Activated naive CD4-positive, alpha-beta T cell treated with anti-CD3 and anti-CD28 coated beads, Interleukin-2, amount 50 U/mL, for 16 hours (primary cell): Measurements from ENCODE around the gene PRKCH.
A peak's percentile ranks its signal among the peaks of the same experiment; 100 is the strongest.
"Not testable (repeated sequence)": the region's sequence is repeated elsewhere in the genome, so short reads cannot be mapped to it uniquely, and the experiment has no call there.

Experiments used
- DNase-seq: peaks from one replicate; pipeline ENCODE4 v3.0.0-alpha.2; 2020

The PRKCH gene

DNA sequence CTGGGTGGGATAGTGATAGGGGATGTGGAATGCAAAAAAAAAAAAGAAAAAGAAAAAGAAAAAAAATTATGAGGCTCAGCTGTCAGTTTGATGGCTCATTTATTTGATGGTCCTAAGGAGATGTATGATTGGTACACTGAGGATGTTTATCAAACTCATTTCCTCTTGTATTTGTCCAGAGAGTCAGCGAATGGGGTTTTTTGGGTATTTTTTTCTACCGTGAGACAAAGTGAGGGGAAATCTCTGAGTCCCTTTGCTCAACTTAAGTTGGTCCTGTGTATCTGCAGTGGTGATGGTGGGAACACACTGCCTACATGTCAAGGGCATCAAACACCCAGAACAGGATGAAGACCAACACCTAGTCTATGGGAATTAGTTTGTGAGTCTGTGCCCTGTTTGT is 197.0 kb downstream of the PRKCH start:
- DNase-seq = no peak

DNA sequence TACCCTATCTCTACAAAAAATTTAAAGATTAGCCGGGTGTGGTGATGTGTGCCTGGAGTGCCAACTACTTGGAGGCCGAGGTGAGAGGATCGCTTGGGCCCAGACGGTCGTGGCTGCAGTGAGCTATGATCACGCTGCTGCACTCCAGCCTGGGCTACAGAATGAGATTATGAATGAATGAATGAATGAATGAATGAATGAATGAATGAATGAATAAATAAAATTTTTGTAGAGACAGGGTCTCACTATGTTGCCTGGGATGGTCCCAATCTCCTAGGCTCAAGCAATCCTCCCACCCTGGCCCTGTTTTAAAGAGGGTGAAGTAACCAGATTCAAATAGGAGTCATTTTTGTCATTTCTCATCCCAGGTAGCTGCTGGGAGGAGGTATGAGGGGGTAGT is 197.7 kb downstream of the PRKCH start:
- no peak for DNase-seq

DNA sequence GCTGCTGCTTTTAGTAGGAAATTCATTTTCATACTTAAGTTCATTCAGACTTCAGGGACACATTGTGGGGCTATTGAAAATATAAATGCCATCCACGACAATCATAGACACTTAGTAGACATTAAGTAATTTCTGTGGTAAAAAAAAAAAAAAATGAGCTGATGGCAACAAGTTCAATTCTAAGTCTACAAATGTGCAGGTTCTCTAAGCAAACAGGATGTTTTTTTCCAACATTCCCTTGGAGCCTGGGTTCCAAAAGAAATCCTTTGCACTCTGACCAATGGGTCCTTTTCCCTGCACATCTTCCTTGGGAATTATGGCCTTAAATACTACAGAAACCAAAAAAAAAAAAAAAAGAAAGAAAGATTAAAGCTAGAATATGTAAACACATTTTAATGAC is 198.4 kb downstream of the PRKCH start:
- DNase-seq = no peak

DNA sequence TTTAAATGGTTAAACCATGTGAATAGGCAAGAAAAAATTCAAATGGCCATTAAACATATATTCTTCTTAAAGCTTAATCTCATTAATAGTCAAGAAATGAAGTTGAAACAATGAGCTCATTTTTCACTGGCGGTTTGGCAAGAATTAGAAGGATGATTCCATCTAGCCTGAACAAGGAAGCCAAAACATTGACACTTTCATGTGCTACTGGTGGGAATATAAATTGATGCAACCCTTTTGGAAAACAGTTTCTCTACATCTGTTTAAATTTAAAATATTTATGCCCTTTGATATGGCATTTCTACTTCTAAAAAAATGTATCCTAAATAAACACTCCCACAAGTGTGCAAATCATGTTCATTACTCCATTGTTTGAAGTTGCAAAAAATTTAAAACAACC is 199.2 kb downstream of the PRKCH start:
- DNase-seq = no peak

DNA sequence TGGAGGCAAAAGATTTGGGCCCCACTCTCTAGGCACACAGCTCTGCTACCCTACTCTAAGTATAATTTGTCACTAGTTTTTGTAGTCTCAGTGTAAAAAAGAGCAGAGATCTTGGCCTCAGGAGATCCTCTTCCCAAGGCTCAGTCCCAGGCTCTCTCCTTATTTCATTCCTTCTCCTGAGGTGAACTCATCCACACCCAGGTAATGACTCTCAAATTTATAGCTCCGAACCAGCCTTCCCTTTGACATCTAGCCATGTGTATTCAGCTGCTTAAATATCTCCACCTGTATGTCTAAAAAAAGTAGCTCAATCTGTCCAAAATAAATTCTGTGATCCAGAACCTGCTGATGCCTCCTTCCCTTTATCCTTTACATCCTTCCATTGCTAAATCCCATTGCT is 200.4 kb downstream of the PRKCH start:
- no peak for DNase-seq

DNA sequence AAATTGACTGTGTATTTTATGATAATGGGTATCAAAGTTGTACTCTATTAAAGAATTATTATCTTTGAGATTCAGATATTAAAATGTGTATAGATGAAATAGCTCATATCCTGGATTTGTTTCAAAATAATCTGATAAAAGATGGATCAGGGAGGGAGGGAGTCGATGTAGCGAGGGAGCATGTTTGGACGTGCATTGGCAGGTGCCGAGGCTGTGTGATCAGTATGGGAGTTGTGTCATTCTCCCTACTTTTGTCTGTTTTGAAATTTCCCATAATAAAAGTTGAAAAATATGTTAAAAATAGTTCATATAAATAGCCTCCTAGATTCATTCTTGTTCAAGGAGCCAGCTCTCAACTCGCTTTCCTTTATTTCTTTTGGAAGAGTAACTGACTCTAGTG is 202.4 kb downstream of the PRKCH start:
- DNase-seq = no peak

DNA sequence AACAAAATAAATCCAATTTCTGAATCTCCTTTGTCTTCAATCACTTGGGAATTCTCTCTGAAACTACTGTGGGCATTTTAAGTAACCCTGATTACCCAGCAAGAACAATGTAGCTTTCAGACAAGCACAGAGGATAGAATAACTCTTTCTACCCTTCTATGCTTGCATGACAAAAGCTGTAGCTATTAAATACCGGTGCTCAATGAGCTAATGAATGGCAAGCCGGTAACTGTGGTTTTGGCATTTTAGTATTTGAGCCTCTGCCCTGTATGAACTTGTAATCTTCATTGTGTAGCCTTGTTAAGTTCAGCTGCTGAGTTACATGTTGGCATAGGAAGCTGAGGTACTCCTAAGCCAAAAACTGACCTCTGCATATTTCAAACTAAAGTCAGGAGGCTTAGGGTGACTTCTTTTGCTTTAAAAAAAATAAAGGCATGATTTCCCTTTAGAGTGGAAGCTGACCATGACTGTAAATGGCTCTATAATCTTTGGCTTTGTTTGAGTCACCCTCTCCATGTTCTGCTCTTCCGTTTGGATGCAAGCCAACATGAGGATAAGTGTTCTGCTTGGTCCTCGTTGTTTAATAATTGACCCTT is 202.9 kb downstream of the PRKCH start:
- no peak for DNase-seq

DNA sequence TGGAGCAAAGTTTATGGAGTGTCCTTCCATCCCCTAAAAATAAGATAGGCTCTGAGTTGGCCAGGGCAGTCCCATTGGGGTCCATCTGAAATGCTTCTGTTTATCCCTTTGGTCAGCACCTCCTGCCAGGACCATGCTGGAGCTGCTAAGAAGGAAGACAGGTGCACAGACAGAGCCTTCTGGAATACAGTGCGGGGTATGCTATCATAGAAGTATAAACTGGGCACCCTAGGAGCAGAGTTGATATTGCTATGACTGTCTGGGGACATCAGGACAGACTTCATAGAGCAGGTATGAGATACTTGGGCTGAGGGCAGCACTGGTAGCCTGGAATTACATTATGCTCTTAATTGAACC is 203.5 kb downstream of the PRKCH start:
- DNase-seq = no peak

DNA sequence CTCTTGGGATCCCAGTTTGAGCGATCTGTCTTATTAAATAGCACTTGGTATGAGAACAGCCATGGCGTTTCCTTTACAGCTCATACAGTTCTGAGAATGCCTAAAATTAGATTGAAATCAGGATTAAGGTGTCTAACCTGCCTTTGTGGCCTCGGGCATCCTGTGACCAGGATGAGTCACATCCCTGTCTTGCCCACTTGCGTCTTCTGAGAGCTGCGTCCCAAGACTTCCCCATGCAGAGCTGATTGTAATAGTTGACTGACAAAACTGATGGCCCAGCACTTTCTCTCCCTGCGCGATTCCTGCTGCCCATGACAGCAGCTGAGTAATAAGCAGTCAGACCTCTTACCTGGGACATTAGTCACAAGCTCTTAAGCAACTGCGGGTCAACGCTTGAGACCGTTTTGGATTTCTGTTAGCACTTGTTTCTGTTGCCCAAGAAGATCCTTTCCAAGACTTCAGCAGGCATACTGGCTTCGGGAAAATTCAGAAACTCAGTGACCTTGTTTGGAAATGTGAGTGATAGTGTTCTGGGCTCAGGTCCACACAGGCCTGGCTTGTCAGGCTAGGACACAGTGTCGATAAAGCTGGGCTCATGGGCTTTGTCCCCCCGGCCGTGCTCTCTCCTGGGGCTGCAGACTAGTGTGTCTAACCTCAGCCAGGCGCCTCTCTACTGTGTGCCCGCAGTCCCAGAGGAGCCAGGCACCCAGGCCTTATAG is 204.1 kb downstream of the PRKCH start:
- peak; percentile 37 for DNase-seq

DNA sequence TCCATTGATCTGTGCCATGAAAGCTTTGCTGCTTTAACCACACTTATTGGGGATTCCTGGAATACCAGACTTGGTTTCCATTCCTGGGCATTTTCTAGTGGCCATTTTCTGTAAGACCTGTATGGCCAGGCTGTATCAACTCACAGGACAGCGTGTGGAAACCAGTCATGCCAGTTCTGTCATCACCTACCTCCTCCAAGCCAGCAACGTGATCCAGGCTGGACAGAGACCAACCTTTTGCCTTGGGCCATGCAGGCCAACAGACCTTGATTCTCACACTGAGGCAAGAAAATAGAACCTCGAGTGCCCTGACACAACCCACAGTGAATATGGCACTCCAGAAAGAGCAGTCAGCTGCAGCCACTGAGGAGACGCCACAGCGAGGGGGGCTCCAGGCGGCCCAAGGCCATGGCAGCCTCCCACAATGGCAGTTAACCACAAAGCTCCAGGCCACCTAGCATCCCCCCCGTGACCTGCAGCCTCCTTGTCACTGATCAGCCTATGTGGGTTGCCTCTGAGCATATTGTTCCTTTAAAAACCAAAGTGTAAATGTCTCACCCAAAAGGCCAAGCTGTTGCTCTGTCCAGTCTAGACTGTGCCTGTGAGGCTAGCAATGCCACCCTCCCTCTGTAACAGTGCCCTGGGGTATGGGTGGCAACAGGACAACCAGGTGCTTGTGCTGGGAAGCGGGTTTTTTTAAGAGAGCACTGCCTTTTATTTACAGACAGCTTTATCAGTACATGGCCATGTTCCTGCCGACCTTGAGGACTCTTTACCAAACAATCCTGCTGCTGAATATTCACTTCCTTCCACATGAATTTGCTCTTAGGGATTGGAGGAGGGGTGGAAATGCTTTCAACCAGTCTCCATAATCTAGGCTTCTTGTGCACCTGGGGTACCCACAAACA is 205.3 kb downstream of the PRKCH start:
- DNase-seq = no peak

DNA sequence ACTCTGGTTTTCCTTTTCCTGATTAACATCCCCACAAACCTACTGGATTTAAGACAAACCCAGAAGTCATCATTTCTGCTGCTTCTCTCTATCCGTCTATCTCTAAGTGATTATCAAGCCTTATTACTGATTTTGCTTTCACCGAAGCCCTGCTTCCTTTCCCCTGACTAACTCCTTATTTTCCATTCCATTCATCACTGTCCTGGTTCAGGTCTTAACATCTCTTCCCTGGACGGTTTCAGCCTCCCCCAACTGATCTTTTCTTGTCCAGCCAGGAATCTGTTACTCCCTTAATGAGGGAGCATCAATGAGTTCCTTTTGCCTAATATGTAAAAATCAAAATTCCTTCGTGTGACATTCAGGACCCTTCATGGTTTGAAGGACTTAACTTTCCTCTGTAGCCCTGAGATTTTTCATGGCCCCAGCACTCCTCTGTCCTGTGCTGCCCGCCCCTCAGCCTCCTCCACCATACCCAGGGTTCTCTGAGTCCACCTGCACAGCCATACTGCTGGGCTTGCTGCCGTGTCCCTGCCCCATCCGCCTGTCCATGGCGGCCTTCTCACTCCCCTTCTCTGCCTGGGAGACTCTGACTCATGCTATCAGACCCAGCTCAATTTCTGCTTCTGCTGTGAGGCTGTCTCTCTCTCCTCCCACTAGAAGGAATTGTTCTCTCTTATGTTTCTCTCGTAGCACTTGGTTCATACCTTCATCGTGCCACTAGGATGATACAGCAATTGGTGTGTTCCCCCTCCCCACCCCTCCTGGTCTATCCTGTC is 206.1 kb downstream of the PRKCH start:
- DNase-seq = no peak

DNA sequence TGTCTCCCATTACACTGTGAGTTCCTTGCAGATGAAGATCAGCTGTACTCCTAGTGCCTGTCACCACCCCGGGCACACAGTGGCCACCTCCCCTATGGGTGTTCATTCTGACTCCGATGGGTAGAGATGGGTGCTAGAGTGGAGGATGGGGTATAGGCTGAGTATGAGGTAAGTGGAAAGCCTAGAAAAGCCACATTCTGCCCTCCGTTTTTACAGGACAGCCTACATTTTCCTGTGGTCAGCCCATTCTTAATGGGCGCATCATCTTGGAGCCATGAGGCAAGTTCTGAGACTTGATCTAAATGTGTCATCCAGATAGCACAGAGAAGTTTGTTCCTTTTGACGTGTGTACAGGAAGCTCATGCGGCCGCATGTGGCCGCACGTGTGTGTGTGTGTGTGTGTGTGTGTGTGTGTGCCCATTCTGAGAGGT is 207.2 kb downstream of the PRKCH start:
- no peak for DNase-seq

DNA sequence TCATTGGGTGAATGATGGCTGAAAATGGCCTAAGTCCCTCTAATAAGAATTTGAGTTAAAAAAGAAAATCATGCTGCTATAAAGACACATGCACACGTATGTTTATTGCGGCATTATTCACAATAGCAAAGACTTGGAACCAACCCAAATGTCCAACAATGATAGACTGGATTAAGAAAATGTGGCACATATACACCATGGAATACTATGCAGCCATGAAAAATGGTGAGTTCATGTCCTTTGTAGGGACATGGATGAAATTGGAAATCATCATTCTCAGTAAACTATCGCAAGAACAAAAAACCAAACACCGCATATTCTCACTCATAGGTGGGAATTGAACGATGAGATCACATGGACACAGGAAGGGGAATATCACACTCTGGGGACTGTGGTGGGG is 208.0 kb downstream of the PRKCH start:
- DNase-seq = not testable (repeated sequence)

DNA sequence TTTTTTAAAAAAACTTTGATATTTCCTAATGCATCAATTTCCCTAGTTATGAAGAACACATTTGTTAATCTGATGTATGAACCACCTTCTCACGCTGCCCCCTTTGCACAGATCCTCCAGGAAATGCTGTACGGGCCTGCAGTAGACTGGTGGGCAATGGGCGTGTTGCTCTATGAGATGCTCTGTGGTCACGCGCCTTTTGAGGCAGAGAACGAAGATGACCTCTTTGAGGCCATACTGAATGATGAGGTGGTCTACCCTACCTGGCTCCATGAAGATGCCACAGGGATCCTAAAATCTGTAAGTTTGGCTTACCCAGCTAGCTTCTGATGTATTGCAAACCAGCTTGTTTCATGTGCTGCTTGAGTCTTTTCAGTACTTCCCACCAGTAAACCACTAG is 208.9 kb downstream of the PRKCH start:
- DNase-seq = no peak

DNA sequence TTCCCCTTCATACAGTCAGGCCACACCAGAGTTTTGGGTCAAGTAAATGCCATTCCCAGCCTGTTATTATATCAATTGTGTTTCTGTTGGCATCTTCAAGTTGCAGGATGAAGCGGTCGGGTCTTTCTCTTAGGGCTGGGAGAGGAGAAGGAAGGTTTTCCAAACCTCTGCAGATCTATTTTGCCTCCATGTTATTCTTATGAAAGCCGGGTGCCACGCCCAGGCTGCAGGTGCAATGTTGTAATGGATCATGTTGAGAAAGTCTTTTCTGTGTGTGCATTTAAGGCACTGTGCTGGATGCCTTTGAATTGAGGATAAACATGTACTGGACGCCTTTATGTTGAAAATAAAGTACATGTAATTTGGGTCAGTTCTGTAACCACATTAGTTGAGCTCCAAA is 209.5 kb downstream of the PRKCH start:
- no peak for DNase-seq

DNA sequence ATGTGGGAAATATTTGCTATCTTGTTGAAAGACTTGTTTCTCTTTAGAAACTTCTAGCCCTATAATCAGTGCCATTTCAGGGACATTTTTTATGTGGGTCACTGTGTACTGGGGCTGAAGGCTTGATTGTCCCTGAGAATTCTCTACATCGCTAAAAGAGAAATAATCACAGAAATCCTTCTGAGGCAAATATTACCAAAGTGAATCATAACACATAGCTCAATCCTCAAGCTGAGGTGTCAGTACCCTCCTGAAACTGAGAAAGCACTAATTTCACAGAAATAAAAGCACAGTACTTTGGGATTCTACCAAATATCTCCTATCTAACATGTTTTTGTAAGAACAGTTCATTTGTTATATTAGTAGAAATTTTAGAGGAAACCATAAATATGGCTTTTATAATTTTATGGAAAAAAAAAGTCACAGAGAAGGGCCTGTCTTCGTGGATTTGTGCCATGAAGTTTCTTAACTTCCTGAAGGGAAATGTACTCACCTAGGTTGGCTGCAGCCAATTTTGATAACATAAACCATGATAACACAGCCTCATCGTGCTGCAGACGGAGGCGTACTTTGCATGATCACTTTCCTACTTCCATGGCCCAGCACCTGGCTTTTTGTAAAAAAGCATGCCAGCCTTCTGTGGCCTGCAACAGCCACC is 210.2 kb downstream of the PRKCH start:
- DNase-seq = no peak

DNA sequence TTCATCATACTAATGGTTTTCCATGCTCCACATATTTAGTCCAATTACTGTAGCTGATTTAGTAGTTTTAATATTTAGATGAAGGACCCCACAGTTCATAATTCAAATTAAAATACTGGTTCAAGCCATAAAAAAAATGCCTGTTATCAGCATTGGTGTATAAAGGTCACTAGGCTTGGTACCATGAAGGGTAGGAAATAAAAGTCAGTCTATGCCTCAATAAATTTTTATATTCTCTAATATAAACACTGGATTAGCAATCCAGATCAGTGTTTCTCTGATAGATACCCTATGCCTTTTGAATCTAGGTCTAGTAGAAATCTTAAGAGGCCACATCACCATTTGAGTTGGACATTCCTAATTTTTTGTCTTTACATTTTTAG is 210.7 kb downstream of the PRKCH start:
- no peak for DNase-seq

DNA sequence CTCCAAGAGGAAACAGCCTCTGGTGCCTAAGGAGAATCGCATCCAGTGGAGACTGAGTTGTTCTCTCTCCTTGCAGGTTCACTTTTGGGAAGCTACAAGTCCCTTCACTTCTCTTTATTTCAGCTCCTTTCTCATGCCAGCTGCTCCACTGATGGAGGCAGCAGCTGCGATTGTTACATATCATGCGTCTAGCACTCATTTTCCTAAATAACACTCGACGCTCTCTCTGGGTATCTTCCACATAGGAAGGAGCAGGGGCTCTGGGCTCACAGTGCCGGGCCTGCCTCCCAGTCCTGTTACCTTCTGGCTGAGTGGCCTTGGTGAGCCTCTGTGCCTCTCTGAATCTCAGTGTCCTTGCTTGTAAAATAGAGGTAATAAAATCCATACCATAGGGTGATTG is 211.4 kb downstream of the PRKCH start:
- no peak for DNase-seq

DNA sequence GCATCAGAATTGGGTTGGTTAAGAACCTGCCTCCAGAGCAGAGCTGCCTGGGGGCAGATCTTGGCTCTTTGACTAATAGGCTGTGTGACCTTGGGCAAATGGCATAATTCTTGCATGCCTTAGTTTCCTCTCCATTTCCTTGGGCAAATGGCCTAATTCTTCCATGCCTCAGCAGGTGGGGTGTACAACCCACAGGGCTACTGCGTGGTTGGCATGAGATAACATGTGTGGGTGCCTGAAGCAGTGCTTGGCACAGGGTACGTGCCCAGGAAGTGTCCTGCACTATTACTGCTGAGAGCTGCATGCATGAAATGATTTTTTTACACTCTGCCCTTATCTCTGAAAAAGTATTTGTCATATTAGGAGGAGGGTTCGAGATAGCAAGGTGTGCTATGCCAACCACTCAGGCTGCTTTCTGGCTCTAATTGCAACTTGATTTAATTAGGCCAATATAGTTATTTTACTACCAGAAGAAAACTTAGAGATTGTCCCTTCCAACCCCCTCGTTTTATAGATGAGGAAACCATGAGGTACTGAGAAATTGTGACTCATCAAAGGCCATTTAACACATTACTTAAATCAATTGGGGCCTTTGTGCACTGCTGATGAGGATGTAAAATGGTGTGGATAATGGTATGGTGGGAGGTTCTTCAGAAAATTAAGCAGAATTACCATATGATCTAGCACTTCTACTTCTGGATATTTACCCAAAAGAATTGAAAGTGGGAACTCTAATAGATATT is 212.3 kb downstream of the PRKCH start:
- DNase-seq = no peak

DNA sequence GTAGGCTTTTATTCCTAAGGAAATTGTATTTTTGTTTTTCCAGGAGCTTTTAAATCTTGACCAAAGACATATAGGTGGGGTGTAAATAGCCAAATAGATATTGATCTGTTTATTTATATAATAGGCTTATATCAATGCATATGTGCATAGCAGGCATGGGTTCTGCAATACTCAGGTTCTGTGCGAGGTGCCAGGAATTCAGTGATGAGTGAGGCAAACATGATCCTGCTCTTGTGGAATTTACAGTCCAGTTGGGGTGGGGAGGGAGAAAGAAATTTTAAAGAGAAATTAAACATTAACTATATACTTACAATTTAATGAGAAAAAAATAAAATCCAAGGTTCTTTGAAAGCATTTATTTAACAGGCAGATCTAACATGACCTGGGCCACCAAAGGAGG is 213.7 kb downstream of the PRKCH start:
- DNase-seq = no peak

DNA sequence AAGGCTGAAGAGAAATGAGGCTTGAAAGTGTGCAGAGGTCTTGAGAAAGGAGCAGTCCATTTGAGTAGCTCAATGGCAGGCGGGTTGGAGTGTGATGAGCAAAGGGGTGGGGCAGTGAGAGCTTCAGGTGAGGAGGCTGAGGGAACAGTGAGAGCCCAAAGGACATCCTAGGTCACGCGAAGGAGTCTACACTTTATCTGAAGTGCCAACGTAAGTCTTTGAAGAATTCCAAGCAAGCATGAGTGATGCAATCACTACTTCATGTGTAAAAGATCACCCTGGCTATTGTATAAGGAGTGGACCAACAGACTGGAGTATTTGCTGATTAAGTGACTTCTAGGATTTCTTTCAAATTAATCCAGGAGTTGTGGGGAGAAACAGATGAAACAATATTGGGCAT is 214.1 kb downstream of the PRKCH start:
- DNase-seq = no peak
